Measurements from ENCODE around the gene DOCK2.

The DOCK2 gene

DNA sequence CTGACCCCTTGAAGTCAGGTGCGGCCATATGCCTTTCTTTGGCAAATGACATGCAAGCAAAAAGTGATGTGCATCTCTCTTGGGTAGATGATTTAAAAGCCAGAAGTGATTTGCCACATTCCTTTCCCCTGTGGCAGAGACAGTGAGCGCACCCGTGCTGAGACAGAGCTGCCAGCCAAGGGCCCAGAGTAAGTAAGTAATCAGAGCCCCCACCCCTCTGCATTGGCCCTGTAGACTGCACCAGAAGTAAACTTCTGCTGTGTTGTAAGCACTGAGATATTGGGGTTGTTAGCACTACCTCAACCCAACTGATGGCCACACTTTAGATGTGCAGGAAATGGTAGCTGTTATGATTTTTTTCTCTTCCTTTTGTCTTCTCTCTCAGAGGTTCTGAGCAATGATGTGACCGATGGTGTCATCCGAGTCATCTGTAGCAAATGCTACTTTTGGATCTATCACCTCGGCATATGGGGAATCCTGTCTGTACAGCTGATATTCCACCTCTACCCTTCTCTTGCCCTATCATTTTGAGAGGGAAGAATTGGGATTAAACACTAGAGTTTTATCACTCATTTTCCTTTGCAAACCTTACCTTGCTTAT is 58.0 kb downstream of the DOCK2 start:
- DNase-seq: no peak

DNA sequence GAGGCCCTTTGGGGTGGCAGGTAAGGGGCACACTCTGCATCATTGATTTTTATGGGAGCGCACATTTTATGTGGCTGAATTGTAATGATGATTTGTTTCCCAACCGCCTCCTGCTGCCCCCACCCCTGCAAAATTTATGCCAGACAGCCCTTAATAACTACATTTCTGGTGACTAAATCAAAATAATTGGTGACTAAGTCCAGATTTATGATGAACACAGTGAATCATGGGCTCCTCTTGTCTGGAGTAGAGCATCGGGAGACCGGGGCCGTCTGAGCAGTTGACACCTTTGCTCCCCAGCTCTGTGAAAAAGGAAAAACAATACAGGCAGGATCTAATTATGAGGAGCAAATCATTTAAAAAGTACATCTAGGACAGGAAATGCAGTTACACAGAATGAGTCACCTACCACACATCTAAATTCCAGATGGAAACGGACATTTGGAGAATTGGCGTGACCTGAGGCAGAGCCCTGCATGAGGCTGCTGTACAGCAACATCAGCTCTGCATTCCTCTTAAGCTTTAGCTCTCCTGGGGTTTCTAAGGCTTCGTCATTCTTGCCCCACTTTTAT is 58.9 kb downstream of the DOCK2 start:
- DNase-seq: no peak

DNA sequence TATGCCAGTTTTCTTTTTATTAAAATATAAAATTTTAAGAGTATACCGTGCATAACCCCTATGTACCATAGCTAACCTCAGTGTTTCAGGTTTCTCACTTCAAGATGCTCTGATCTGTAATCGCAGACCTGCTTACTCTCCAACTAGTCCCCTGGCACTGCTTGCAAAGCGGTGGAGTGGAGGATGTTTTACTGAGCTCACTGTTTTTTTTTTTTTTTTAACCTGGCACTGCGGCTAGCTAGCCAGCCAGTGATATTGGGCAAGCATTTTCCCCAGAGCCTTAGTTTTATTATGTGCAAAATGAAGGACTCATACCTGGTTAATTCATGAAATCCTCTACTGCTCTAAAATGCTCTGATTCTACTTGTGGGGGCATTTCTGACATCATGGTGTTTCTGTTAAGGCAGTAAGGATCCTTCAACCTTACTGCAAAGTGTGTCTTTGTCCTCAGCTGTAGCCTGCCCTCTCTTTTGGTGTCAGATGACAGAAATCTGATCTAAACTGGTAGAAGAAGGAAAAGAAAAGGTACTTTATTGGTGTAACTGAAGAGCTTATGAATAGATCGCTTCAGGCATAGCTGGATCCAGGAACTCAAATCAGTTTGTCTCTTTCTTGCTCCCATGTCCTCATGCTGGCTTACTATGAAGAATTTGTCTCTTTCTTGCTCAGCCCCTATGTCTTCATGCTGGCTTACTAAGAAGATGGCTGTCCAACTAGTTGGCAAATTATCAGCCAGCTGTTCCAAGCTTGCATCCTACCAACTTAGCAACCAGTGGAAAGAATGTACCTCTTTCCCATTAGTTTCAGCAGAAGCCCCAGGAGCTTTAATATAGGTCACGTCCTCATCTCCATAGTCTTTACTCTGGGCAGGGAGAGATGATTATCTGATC is 59.8 kb downstream of the DOCK2 start:
- DNase-seq: no peak

DNA sequence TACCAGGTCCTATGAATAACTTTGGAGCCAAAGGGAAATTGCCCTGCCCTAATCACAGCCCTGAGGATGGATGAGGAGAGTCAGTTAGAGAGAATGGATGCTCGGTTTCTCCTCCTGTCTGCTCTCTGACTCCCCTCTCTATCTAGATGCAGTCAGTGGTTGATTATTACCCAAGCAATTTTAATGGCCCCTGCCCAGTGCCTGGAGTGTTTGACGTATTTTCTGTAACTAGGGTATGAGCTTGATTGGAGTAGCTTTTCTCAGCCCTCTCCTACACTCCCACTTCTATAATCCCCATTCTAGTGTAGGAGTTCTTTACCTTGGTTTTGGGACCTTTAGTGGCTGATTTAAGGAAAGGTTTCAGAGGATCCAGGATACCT is 60.4 kb downstream of the DOCK2 start:
- DNase-seq: no peak

DNA sequence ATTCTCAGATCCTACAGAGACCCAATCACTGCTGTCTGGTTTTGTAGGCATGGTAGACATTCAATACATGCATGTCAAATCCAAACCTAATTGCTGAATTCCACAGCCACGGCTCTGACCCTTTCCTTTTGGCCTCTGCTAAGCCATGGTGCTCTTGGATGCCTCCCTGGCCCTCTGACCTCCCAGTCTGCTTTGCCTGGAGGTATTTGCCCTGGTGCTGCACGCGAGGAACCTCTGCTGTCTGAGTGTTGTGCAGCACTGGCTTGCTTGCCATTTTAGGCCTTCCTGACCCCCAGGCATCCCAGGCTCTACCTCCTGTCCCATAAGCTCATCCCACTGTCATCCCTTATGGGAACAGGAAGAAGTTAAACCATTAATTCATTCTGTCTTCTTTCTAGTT is 60.9 kb downstream of the DOCK2 start:
- no peak for DNase-seq

DNA sequence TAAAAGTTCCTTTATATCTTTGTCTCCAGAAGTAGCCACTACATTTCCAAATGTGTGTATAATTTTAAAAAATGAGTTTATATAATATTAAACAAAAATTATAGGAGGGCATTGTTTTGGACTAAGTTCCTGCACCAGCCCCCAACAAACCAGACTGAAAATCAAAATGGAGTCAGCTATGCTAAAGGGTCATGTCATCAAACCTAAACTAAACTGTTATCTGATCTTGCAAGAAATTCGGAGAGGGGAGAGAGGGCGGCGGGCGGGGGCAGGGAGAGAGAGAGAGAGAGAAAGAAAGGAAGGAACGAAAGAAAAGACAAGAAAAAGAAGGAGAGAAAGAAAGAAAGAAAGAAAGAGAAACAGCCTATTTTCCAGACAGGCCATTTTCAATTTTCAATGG is 63.5 kb downstream of the DOCK2 start:
- DNase-seq: no peak

DNA sequence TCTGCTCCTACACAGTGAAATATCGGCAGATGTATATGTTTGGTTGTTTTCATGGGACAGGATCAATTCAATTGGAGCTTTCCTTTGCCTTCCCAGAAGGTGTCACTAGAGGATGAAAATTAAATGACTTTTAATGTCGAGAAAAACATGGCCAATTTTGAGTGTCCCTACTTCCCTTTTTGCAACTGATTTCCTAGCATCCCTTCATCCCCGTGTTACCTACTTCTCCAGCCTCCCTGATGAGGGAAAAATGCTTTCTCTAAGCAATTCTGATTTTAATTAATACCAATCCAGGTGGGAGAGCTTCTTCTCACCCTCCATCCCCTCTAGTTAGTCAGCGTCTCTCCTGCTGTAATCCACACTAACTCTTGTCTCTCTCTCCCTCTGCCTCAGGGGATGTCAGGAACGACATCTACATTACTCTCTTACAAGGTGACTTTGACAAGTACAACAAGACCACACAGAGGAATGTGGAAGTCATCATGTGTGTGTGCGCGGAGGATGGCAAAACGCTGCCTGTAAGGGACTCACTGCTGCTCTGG is 64.9 kb downstream of the DOCK2 start:
- DNase-seq: no peak

DNA sequence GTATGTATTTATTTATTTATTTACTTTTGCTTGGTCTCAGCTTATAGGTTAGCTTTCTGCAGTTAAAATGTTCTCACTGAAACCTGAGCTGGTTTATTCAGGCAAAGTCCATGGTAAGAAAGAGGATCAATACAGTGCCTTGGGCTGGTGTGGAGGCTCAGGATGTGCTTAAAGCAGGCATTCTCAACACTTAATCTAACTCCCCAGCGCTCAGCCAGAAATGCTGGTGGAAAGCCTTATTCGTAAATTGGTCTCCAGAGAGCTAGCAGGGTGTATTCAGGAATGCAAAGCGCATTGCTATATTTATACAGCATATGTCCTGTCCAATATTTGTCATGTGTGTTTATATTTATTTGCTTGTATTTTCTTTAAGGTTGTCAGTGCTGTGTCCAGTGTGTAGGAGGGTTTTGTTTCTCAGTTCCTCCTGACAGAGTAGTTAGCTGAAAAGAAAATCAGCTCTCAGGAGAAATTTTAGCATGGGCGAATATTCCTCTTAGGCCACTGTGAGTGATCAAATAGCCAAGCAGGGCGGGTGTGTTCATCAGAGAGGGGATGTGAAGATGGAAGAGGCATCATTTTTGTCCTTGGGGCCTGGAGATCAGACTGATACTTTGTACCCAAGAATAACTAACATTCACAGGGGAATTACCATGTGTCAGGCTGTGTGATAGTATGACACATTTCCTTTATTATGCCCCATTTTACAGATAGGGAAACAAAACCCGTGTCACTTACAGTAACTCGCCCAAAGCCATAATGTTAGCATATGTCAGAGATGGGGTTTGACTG is 65.8 kb downstream of the DOCK2 start:
- no peak for DNase-seq

DNA sequence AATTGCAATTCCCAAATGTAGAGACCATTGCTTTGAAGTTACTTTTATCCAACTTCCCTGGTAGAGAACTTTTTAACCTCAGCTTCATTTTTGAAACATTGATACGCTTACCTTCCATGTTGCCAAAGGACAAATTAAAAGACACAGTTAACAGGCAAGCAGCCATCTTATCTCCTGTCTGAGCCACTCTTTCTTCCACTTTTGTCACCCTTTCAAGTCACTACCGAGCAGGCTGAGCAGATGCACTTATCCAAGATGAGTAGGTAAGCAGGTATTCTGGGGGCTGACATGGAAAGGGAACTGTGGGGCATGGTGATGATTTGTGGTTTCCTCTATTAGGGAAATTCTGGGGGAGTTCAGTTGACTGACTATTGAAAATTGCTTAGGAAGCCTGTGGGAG is 66.7 kb downstream of the DOCK2 start:
- no peak for DNase-seq

DNA sequence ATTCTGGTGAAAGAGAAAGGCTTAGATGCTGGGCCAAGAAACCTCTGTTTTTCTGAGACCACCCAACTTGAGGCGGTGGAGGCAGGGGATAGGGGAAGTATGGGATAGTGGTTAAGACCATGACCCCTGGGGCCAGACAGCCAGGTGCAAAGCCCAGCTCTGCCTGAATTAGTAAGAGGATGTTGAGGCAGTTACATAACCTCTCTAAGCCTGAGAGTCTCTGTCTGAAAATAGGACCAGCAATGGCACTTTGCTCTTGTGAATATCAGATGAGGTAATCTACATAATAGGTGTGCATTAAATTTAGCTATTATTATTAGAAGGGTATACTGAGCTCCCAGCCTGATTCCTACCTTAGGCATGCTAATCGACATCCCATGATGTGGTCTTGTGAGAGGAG is 68.2 kb downstream of the DOCK2 start:
- no peak for DNase-seq

DNA sequence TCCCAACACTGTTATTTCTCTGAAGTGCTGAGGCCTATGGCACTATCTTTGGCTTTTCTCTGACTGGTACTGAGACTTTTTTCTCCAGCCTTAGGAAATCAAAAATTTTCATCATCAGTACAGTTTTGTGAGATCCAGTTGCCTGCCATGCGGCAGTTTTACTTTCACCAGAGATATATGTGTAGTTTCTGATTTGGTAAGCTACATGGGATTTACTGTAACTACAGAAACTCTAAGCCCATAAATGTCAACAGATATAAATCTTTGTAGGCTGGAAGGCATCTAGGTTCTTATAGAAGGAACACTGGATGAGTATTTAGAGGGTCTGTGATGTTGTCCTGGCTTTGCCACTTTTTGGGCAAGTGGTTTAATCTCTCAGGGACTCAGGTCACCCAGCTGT is 69.0 kb downstream of the DOCK2 start:
- DNase-seq: no peak

DNA sequence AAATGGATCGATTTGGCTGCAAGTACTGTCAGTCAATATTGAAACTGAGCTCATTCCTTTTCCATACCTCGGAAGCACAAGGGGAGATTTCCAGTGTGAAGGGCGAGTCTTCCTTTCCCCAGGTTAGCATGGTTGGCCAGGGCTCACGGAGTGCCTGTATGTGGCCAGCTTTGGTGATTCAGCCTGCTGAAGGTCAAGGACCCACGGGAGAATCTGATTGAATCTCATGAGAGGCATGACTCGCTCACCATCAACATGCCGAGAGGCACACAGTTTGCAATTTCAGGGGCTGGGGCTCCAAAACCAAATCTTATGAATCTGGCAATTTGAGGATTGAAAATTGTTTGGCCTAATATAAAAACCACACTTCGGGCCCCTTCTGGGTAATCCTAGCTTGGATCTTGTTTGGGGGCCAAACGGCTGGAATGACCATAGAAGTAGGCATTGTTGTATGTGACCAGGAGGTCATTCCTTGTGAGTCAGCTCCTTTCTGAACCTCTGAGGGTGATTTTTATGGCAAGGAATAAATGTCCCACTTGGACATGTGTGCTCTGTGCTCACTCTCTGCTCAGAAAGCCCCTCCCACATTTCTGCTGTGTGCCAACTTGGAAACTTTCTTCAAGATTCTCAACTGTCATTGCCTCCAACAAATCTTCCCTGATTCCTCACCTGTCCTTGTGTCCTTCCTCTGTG is 69.8 kb downstream of the DOCK2 start:
- DNase-seq: no peak

DNA sequence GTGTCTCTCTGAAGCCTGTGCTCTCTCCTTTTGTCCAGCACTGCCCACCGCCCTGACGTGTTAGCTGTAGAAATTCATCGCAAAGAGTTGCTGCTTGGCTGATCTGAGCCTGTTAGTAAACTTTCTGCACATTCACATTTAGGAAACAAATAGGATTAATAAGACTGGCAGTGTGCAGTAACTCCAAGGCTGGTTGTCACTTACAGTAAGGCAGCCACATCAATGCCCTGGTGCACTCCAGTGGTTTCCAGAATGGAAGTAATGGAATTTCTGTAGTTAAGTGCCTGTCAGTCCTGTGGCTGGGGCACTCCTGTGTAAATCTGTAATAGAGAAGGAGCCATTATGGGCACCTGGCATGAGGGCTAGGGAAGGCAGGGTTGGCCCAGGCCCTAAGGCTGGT is 70.6 kb downstream of the DOCK2 start:
- no peak for DNase-seq

DNA sequence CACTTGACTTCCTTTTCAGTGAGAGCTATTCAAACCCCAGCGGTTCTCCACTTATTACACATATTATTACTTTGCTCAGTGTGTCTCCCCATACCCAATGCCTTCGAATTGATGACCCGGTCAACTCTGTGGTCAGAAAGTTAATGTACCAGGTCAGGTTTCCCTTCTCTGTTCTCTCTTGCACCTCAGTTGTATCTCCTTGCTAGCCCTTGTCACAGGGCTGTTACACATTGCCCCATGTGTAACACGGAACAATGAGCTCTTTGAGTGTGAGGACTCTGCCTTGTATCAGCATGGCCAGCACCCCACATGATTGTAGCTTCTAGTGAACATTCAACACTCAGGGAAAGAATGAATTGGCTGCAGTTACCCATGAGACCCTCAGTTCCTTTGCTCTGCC is 73.6 kb downstream of the DOCK2 start:
- DNase-seq: no peak

DNA sequence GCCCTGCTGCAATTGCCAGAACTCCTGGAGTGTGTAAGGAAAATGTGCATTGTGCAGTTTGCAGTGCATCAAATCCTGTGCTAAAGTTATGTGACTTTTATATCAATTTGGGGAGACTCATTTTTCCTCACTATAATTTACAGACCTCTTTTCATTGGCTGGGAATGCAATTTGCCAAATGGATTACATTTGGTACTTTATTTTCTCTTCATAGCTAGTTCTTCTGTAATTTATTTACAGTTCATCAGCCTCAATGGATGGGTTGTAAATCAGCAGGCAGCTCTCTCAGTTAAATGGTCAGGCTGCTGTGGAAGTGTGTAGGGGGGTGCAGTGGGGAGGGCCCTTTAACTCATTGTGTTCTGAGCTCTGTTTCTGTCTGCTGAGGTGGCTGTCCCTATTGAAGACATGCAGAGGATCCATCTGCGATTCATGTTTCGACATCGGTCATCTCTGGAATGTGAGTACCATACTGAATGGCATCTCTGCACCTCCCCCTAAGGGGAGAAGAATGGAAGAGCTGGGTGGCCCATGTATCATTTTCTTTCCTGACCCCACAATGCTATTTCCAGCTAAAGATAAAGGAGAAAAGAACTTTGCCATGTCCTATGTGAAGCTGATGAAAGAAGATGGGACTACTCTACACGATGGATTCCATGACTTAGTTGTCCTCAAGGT is 74.6 kb downstream of the DOCK2 start:
- no peak for DNase-seq

DNA sequence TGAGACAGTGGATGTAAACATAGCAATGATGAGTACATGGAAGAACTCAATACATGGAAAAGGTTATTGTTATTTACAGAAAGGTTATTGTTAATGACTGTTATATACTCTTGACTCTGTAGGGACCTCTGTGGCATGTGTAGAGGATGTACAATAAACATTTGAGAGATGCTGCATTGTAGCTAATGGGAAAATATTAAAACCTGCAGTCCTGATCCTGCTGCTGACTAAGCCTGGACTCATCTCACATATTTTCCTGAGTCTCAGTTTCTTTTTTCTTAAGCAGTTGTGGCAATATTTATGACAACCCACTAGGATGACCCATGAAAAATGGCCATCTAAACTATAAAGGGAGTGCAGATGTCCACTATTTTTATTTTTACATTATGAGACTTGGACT is 75.4 kb downstream of the DOCK2 start:
- no peak for DNase-seq

DNA sequence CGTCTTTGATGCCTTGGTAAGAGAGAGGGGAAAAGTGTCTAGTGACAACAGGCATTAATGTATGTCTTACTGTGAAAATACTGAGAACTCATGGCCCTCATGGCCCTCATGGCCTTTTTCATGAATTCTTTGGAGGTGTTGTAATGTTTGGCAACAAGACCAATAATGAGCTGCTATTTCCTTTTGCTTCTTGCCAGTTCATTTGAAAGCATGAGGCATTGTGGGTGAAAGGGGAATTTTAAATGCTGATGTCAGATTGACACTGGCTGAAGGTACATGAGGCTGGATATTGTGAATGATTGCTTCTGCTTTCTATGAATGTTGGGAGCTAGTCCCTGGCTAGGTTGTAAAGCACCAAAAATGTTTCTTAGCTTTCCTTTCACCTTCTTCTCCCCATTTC is 79.2 kb downstream of the DOCK2 start:
- DNase-seq: no peak

DNA sequence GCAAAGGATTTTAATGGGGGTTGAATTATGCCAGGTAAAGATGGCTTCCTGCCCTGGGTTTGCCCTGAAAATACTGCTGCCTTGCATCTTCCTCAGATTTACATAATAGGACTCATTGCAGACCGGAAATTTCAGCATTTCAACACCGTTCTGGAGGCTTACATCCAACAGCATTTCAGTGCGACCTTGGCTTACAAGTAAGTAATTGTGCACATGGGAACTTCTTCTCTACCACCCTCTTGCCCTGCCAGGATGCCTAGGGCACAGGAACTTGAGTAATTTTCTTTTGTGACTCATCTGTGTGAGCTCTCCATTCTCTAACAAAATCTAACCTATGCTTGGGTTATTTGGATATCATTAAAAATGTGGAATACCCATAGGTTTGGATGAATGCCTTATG is 80.2 kb downstream of the DOCK2 start:
- DNase-seq: no peak

DNA sequence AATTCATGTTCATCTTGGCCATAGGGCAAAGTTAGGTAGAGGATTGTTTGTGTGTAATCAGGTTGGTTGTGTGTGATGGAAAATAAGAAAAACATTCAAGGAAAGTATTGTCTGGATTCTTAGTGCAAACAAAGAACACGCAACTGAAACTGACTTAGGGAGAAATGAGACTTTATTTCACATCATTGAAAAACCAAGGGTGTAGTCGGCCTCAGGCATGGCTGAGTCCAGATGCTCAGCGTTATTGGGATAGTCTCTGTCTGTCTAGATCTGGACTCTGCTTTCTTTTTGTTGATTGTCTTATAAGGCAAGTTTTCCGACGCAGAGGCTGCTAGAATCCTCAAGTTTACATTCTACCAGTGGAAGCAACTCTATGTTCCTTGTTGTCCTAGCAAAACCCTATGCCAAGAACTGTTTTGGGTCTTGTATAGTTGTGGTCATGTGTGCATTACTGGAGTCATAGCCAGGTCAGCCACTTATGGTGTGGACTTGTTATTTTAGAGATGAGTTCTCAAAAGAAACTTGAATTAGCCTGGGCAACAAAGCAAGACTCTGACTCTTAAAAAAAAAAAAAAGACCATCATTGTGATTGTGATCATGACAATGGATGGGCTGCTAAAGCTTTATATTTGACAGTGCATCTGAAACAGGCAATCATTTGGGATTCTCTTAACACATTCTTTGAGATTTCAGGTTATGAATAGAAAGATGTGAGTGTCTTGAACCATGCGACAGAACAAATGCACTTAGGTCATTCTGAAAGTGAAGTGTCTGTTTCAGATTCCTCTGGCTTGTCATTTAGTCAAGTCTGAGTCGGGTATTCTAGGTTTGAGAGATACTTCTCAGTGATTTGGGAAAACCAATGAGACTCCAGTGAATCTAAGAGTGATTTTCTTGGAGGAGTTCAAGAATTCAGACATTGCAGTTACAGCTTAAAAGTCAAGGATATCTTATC is 82.6 kb downstream of the DOCK2 start:
- no peak for DNase-seq

DNA sequence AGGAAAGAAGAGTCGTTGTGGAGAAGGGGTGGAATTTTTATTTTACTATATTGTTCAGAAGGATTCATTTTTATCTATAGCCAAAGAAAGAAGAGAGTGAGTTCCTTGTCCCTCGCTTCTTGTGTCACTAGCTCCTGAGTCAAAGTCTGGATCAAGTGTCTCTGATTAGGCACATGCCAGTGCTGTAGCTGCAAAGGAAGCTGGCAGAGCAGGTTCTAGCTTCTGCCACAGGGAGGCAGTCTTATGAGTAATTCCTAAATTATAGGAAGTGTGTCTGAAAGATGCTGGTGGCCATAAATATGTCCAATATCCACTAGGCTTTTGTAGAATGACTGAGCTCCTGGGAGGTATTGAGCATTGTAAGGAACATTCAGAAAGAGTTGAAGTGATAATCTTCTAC is 84.7 kb downstream of the DOCK2 start:
- DNase-seq: no peak

All from NCI-H510A (cell line).